Activated B cell treated with CpG ODN at 0.5 μM for 24 hours (primary cell): ENCODE measurements around the gene FOXRED1. TPM values are rescaled to one million over a fixed set of nuclear protein-coding genes. Genes with fewer than 3 reads are reported as not detected.
"Not testable (repeated sequence)": the region's sequence is repeated elsewhere in the genome, so short reads cannot be mapped to it uniquely, and the experiment has no call there.

Experiments
- ATAC-seq: fragments of 200-7000 bp; cut with Tn5 transposase; one replicate; pipeline ENCODE4 v1.10.0; 2021; ENCODE audit warnings: low read depth, mild to moderate bottlenecking, moderate library complexity
- CTCF ChIA-PET: fragments of 350-600 bp; sonication (Branson Sonifier 250); formaldehyde crosslinking; loops from one replicate; lab custom pipeline; 2021; ENCODE audit warnings: antibody characterized with exemption; lab: Charles Lee
- POLR2A ChIA-PET: fragments of 350-600 bp; sonication (Branson Sonifier 250); formaldehyde crosslinking; loops from one replicate; lab custom pipeline; 2021; ENCODE audit warnings: antibody characterized with exemption; lab: Charles Lee
- DNase-seq: peaks from one replicate; pipeline ENCODE4 v3.0.0; 2022
- H3K27ac Mint-ChIP-seq: one replicate; pipeline ENCODE4 v1.8.0; 2020; ENCODE audit warnings: mixed read lengths
- H3K27me3 Mint-ChIP-seq: one replicate; pipeline ENCODE4 v1.8.0; 2021; ENCODE audit warnings: mixed read lengths
- H3K36me3 Mint-ChIP-seq: one replicate; pipeline ENCODE4 v1.8.0; 2021; ENCODE audit warnings: low read depth, mixed read lengths
- H3K4me1 Mint-ChIP-seq: one replicate; pipeline ENCODE4 v1.8.0; 2021; ENCODE audit warnings: mixed read lengths
- H3K4me3 Mint-ChIP-seq: one replicate; pipeline ENCODE4 v1.8.0; 2020; ENCODE audit warnings: mild to moderate bottlenecking, mixed read lengths
- H3K9me3 Mint-ChIP-seq: one replicate; pipeline ENCODE4 v1.8.0; 2020; ENCODE audit warnings: mixed read lengths
- intact Hi-C: fragments of 100-400 bp; cut with micrococcal nuclease; formaldehyde crosslinking; loops from one replicate; pipeline ENCODE4 v1.15.1; 2024
- total RNA-seq: library from RNA; stranded (reverse); gene quantifications from 2 replicates; pipeline ENCODE4 v1.2.3, GENCODE V29; 2022
- TF ChIP-seq, protein P1 (sequence below): fragments of 200-600 bp; IDR thresholded peaks from one replicate; pipeline ENCODE4 v1.8.0; 2022; ENCODE audit warnings: antibody characterized with exemption, mild to moderate bottlenecking

Gene FOXRED1
- total RNA-seq, 1 donor from 2014 or later, result 44.9 TPM

DNA sequence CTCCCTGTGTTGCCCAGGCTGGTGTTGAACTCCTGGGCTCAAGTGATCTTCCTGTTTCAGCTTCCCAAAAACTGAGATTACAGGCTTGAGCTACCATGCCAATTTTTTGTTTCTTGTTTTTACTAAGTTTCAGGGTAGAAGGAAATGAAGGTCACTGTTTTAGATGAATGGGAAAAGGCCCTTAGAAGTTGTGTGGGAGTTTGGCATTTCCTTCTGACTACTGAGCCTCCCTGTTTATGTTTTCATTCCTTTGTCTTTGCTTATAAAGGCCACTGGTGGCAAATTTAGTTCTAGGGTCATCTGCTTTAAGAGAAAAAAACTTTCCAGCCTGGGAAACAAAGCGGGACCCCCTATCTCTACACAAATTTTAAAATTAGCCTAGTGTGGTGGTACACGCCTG is 22.3 kb upstream of the FOXRED1 start:
- intact Hi-C loops, result no loop called here
- no peak overlapping the region for H3K4me3 Mint-ChIP-seq
- POLR2A ChIA-PET, result no interaction called here
- DNase-seq (no peak), ATAC-seq (no peak)
- TF ChIP-seq, protein P1, sequence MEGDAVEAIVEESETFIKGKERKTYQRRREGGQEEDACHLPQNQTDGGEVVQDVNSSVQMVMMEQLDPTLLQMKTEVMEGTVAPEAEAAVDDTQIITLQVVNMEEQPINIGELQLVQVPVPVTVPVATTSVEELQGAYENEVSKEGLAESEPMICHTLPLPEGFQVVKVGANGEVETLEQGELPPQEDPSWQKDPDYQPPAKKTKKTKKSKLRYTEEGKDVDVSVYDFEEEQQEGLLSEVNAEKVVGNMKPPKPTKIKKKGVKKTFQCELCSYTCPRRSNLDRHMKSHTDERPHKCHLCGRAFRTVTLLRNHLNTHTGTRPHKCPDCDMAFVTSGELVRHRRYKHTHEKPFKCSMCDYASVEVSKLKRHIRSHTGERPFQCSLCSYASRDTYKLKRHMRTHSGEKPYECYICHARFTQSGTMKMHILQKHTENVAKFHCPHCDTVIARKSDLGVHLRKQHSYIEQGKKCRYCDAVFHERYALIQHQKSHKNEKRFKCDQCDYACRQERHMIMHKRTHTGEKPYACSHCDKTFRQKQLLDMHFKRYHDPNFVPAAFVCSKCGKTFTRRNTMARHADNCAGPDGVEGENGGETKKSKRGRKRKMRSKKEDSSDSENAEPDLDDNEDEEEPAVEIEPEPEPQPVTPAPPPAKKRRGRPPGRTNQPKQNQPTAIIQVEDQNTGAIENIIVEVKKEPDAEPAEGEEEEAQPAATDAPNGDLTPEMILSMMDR, result no peak
- H3K27ac Mint-ChIP-seq, result no peak overlapping the region
- CTCF ChIA-PET, result no interaction called here
- no peaks in the 10 kb centered on the region for H3K4me1 Mint-ChIP-seq
- H3K36me3 Mint-ChIP-seq, result peaks cover 44% of the 10 kb centered on the region
- H3K27me3 Mint-ChIP-seq, result no peaks in the 10 kb centered on the region
- H3K9me3 Mint-ChIP-seq, result no peaks in the 10 kb centered on the region

DNA sequence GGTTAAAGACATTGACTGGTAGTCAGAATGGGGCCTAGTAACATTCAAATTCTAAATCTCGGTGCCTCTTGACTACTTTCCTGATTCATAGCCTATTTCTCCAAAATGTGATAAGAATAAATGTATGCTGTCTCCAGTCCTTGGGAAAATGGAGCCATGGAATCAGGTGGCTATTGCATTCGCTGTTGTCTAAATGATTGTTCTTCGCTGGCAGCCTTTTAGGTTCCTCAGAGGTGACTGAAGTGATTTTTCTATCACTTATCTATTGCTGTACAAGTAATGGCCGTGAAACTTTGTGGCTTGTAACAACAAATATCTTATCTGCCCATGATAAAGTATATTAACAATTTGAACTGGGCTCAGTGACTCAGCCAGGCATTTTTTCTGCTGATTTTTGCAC is 15.7 kb upstream of the FOXRED1 start:
- Mint-ChIP-seq H3K27ac (no peak overlapping the region), H3K9me3 (no peaks in the 10 kb centered on the region), H3K36me3 (peaks cover 43% of the 10 kb centered on the region), H3K27me3 (no peaks in the 10 kb centered on the region), H3K4me1 (no peaks in the 10 kb centered on the region), H3K4me3 (no peak overlapping the region)
- ChIA-PET POLR2A (no interaction called here), CTCF (no interaction called here)
- DNase-seq, result no peak
- TF ChIP-seq, protein P1, result no peak
- intact Hi-C loops, result no loop called here
- ATAC-seq, result no peak

DNA sequence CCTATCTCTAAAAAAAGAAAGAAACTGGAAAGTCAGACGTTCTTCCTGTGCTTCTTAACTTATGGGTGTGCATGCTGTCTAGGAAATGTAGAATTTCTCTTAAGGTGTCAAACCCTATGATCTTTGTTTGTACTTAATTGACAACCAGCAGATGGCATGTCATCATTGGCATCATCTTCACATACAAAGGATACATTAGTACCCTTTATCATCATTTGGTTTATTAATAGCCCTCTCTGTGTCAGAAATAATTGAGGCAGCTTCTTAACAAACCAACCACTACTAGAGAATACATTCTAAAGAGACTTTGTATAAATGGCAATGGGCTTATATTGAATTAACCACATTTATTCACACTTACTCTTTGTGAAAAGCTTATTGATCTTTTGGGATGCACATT is 14.1 kb upstream of the FOXRED1 start:
- TF ChIP-seq, protein P1, result no peak
- ATAC-seq (no peak), DNase-seq (no peak)
- Mint-ChIP-seq H3K27me3 (no peaks in the 10 kb centered on the region), H3K9me3 (no peaks in the 10 kb centered on the region), H3K4me3 (no peak overlapping the region), H3K4me1 (no peaks in the 10 kb centered on the region), H3K27ac (no peak overlapping the region), H3K36me3 (peaks cover 46% of the 10 kb centered on the region)
- CTCF ChIA-PET, result no interaction called here
- POLR2A ChIA-PET, result interaction anchor here (0.6 kb wide), 1 partner anchor 34 kb away, joined by 7 read pairs; no protein-coding TSS in a partner anchor
- intact Hi-C loops, result no loop called here

DNA sequence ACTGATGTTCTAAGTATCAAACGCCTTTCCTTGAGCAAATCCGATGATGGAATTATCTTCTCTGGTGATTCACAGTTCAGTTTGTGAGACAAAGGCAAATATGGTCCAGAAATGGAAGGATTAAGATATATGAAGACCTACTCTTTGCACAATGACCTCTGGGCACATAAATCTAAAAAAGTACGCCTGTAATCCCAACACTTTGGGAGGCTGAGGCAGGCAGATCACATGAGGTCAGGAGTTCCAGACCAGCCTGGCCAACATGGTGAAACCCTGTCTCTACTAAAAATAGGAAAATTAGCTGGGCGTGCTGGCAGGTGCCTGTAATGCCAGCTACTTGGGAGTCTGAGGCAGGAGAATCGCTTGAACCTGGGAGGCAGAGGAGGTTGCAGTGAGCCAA is 13.4 kb upstream of the FOXRED1 start:
- H3K27me3 Mint-ChIP-seq, DNase-seq, CTCF ChIA-PET, intact Hi-C loops, ATAC-seq, H3K4me1 Mint-ChIP-seq, H3K4me3 Mint-ChIP-seq, H3K27ac Mint-ChIP-seq, H3K9me3 Mint-ChIP-seq, POLR2A ChIA-PET: not testable (repeated sequence)
- H3K36me3 Mint-ChIP-seq, result peaks cover 46% of the 10 kb centered on the region

GRCh38 chr11:126256216-126256615 is 12.7 kb upstream of the FOXRED1 start:
- ChIA-PET POLR2A (no interaction called here), CTCF (no interaction called here)
- no peaks in the 10 kb centered on the region for H3K27me3 Mint-ChIP-seq
- TF ChIP-seq, protein P1, result no peak
- H3K27ac Mint-ChIP-seq, result no peak overlapping the region
- no peak for DNase-seq
- intact Hi-C loops, result no loop called here
- H3K36me3 Mint-ChIP-seq, result peaks cover 49% of the 10 kb centered on the region
- no peak for ATAC-seq
- no peaks in the 10 kb centered on the region for H3K4me1 Mint-ChIP-seq
- no peak overlapping the region for H3K4me3 Mint-ChIP-seq
- no peaks in the 10 kb centered on the region for H3K9me3 Mint-ChIP-seq

DNA sequence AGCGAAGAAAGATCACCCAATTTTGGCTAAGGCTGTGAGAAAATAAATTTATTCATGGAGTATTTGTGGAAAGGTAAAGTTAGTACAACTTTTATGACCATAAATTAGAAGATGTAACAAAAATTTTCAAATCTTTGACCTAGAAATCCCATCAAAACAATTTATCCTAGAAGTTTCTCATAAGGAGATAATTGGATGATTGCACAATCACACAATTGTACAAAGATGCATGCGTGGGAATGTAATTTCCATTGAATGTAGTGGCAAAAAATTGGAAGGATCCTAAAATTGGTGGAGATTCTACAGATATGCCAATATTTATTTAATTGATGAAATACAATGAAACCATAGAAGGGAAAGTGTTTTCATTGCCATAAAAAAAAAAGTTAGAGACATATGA is 11.8 kb upstream of the FOXRED1 start:
- intact Hi-C loops, result no loop called here
- DNase-seq (no peak), ATAC-seq (no peak)
- ChIA-PET CTCF (no interaction called here), POLR2A (no interaction called here)
- TF ChIP-seq, protein P1, result no peak
- no peaks in the 10 kb centered on the region for H3K9me3 Mint-ChIP-seq
- H3K4me1 Mint-ChIP-seq, result no peaks in the 10 kb centered on the region
- no peaks in the 10 kb centered on the region for H3K27me3 Mint-ChIP-seq
- no peak overlapping the region for H3K4me3 Mint-ChIP-seq
- H3K36me3 Mint-ChIP-seq, result peaks cover 51% of the 10 kb centered on the region
- H3K27ac Mint-ChIP-seq, result no peak overlapping the region
